ENCODE results near the gene ADIPOR2.

Gene ADIPOR2

GRCh38 chr12:1690578-1691122, at the start of gene ADIPOR2:
ADIPOR2 (plus strand) TSS chr12:1691070; CDS start chr12:1754344, 63,274 bp downstream.
- peak; percentile 82 to 87 for DNase-seq

- no peak for DNase-seq
These were observed 48.4 kb upstream of the ADIPOR2 start for GRCh38 chr12:1642513-1642912.

- no peak for DNase-seq
These were observed 47.8 kb upstream of the ADIPOR2 start for GRCh38 chr12:1643043-1643442.

- no peak for DNase-seq
These were observed 46.9 kb upstream of the ADIPOR2 start for GRCh38 chr12:1643905-1644533.

- peak in 1 of 2 donors; percentile 18 for DNase-seq
These were observed 46.1 kb upstream of the ADIPOR2 start for GRCh38 chr12:1644534-1645438.

- DNase-seq, result no peak
These were observed 45.1 kb upstream of the ADIPOR2 start for GRCh38 chr12:1645819-1646218.

GRCh38 chr12:1646569-1647284, 44.1 kb upstream of the ADIPOR2 start:
- DNase-seq, result no peak

GRCh38 chr12:1647285-1647669, 43.6 kb upstream of the ADIPOR2 start:
- no peak for DNase-seq

- DNase-seq, result no peak
These were observed 40.5 kb upstream of the ADIPOR2 start for GRCh38 chr12:1650260-1650977.

- DNase-seq, result no peak
These were observed 39.9 kb upstream of the ADIPOR2 start for GRCh38 chr12:1650978-1651361.

- DNase-seq, result no peak
These were observed 38.9 kb upstream of the ADIPOR2 start for GRCh38 chr12:1651946-1652345.

GRCh38 chr12:1655225-1655788, 35.6 kb upstream of the ADIPOR2 start:
- no peak for DNase-seq

GRCh38 chr12:1656902-1657301, 34.0 kb upstream of the ADIPOR2 start:
- DNase-seq, result no peak

- DNase-seq, result no peak
These were observed 33.2 kb upstream of the ADIPOR2 start for GRCh38 chr12:1657688-1658087.

GRCh38 chr12:1660304-1661187, 30.3 kb upstream of the ADIPOR2 start:
- DNase-seq, result no peak

GRCh38 chr12:1661553-1662335, 29.1 kb upstream of the ADIPOR2 start:
- peak; percentile 68 to 92 for DNase-seq

GRCh38 chr12:1662761-1663439, 28.0 kb upstream of the ADIPOR2 start:
- no peak for DNase-seq

- no peak for DNase-seq
These were observed 27.3 kb upstream of the ADIPOR2 start for GRCh38 chr12:1663440-1664132.

GRCh38 chr12:1665366-1665765, 25.5 kb upstream of the ADIPOR2 start:
- no peak for DNase-seq
